ENCODE measurements around the gene ABCB4. TPM values are rescaled to one million over a fixed set of nuclear protein-coding genes. Genes with fewer than 3 reads are reported as not detected.

The ABCB4 gene
- total RNA-seq, 1 donor from 2014 or later = 19.8 TPM

DNA sequence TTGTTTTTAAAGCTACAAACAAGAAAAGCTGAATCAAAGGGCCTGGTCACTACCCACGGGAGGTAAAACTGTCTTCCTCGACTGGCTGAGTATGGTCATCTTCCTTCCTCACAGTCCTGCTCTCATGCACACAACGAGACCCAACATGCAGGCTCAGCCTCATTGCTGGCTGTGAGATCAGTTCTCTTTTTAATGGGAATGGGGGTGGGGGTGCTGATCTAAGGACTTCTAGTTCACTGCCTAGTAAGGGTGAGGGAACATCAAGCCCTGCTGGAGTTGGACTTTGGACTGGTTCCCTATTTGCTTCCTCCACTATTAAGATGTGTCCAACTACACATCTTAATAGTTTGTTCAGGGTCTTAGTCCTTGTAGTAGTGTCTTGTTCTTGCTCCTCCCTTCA is 48.2 kb downstream of the ABCB4 start:
- POLR2A ChIA-PET = no interaction called here
- TF ChIP-seq, protein P1, sequence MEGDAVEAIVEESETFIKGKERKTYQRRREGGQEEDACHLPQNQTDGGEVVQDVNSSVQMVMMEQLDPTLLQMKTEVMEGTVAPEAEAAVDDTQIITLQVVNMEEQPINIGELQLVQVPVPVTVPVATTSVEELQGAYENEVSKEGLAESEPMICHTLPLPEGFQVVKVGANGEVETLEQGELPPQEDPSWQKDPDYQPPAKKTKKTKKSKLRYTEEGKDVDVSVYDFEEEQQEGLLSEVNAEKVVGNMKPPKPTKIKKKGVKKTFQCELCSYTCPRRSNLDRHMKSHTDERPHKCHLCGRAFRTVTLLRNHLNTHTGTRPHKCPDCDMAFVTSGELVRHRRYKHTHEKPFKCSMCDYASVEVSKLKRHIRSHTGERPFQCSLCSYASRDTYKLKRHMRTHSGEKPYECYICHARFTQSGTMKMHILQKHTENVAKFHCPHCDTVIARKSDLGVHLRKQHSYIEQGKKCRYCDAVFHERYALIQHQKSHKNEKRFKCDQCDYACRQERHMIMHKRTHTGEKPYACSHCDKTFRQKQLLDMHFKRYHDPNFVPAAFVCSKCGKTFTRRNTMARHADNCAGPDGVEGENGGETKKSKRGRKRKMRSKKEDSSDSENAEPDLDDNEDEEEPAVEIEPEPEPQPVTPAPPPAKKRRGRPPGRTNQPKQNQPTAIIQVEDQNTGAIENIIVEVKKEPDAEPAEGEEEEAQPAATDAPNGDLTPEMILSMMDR (IDR thresholded peaks at IDR 0.05) = no peak
- CTCF ChIA-PET = no interaction called here
- Mint-ChIP-seq H3K27ac (no peak overlapping the region), H3K27me3 (no peaks in the 10 kb centered on the region), H3K4me3 (no peak overlapping the region), H3K4me1 (peaks cover 20% of the 10 kb centered on the region), H3K9me3 (no peaks in the 10 kb centered on the region), H3K36me3 (ENCODE audit: low read depth) (peaks cover 82% of the 10 kb centered on the region)
- ATAC-seq (ENCODE audit: low read depth) = no peak
- DNase-seq = no peak
- intact Hi-C loops (cut with micrococcal nuclease) = no loop called here

DNA sequence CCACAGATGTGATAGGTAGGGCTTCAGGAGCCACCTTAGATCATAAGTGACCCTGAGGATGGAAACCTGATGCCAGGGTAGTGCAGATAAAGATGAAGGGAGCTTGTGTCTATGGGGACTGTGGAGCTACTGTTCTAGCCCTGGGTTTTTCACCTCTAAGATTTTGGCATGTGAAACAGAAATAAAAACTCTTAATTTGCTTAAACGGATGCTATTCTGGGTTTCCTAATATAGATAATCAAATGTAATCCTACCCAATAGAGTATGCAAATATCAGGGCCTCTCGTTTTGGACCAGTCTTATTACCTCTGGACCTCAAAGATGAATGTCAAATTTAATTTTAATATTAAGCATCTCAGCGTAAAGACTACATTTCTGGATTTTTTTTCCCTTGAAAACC is 49.3 kb downstream of the ABCB4 start:
- Mint-ChIP-seq H3K36me3 (ENCODE audit: low read depth) (peaks cover 83% of the 10 kb centered on the region), H3K4me3 (no peak overlapping the region), H3K4me1 (peaks cover 20% of the 10 kb centered on the region), H3K9me3 (no peaks in the 10 kb centered on the region), H3K27me3 (no peaks in the 10 kb centered on the region), H3K27ac (no peak overlapping the region)
- intact Hi-C loops (cut with micrococcal nuclease) = no loop called here
- TF ChIP-seq, protein P1 (IDR thresholded peaks at IDR 0.05) = no peak
- DNase-seq (no peak), ATAC-seq (ENCODE audit: low read depth) (no peak)
- CTCF ChIA-PET = no interaction called here
- POLR2A ChIA-PET = no interaction called here

DNA sequence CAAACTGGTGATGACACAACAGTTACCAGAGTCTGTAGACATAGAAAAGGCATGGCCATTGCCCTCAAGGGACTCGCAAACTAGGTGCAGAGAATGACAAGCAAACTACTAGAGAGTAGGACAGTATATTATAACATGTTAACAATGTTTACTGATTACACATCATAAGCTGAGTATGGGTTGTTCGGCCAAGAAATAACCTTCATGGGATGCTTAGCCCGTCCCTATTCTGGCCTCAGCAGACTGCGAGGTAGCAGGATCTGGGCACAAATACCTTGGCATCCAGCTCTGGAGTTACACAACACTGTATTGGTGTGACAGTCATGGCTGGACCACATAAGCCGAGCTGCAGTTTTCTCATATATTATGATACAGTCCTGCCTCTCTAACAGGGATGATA is 51.4 kb downstream of the ABCB4 start:
- Mint-ChIP-seq H3K36me3 (ENCODE audit: low read depth) (peaks cover 86% of the 10 kb centered on the region), H3K27me3 (no peaks in the 10 kb centered on the region), H3K27ac (no peak overlapping the region), H3K4me1 (peaks cover 20% of the 10 kb centered on the region), H3K9me3 (no peaks in the 10 kb centered on the region), H3K4me3 (no peak overlapping the region)
- TF ChIP-seq, protein P1 (IDR thresholded peaks at IDR 0.05) = no peak
- POLR2A ChIA-PET = no interaction called here
- CTCF ChIA-PET = no interaction called here
- intact Hi-C loops (cut with micrococcal nuclease) = no loop called here
- DNase-seq (no peak), ATAC-seq (ENCODE audit: low read depth) (no peak)

DNA sequence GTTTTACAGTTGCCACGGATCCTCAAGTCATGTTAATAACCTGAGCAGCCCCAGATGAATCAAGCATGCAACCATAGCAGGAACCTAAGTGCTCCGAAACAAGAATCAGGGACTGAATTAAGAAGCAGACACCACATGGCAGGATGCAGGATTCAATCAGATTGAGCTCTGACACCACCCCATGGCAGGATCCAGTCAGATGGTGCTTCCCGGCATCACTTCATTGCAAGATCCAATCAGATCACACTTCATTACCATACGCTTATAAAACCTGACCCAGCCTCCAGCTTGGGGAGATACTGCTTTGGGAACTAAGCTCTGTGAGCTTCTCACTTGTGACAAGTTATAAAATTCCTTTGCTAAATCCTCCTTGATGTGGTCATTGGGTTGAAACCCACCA is 55.3 kb downstream of the ABCB4 start:
- DNase-seq = no peak
- CTCF ChIA-PET = interaction anchor here (1.1 to 1.3 kb wide), 3 partner anchors 10 to 108 kb away, joined by 3 to 7 read pairs (median 3); no protein-coding TSS in a partner anchor
- no peak for ATAC-seq (ENCODE audit: low read depth)
- intact Hi-C loops (cut with micrococcal nuclease) = no loop called here
- H3K4me3 Mint-ChIP-seq = no peak overlapping the region
- peaks cover 20% of the 10 kb centered on the region for H3K4me1 Mint-ChIP-seq
- TF ChIP-seq, protein P1 (IDR thresholded peaks at IDR 0.05) = no peak
- no peaks in the 10 kb centered on the region for H3K9me3 Mint-ChIP-seq
- no peaks in the 10 kb centered on the region for H3K27me3 Mint-ChIP-seq
- peaks cover 59% of the 10 kb centered on the region for H3K36me3 Mint-ChIP-seq (ENCODE audit: low read depth)
- H3K27ac Mint-ChIP-seq = no peak overlapping the region
- POLR2A ChIA-PET = no interaction called here

DNA sequence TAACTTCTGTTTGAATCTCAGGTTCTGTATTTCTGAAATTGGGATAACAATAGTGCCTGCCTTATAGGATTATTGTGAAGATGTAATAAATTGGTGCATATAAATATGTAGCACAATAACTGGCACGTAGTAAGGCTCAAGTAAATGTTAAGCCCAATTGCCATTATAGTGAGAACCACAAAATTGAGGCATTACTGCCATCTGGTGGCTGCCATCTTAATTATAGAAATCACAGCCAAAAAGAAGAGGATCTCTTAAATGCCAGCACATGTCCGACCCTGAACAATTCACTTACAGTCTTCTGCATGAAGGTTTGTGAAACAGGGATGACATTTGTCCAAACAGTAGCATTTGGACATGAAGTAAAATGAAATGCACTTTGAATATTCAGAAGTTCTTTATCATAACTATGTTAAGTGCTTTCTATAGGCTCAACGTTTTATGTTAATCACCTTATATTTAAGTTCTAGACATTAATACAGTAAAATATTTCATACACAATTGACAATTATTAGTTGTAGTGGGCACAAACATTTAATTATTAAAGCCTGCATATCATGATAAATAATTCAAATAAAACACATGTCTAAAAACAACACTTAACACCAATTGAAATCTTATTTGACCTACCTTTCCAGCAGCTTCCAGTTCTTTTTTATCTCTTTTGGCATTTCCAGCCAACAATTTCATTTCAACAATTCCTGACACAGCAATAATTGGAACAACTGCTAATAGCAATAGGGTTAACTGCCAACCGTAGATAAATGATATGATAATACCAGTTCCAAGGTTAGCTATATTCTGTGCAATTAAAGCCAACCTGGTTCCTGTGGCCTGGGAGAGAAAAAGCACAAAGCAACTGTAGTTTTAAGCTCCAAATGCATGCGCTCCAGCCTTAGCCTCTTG is 58.5 kb downstream of the ABCB4 start:
- ATAC-seq (ENCODE audit: low read depth) = peak; percentile 56
- Mint-ChIP-seq H3K4me1 (peaks cover 20% of the 10 kb centered on the region), H3K9me3 (no peaks in the 10 kb centered on the region), H3K27me3 (no peaks in the 10 kb centered on the region), H3K4me3 (no peak overlapping the region), H3K36me3 (ENCODE audit: low read depth) (peaks cover 37% of the 10 kb centered on the region), H3K27ac (no peak overlapping the region)
- ChIA-PET CTCF (interaction anchor here (0.7 to 7.3 kb wide), 14 partner anchors 12 to 507 kb away, joined by 3 to 99 read pairs (median 3); no protein-coding TSS in a partner anchor), POLR2A (interaction anchor here (0.6 kb wide), 1 partner anchor 222 kb away, joined by 4 read pairs; no protein-coding TSS in a partner anchor)
- intact Hi-C loops (cut with micrococcal nuclease) = loop anchor here (1.0 to 10.0 kb wide), 9 partner anchors 58 to 1522 kb away; partner anchors contain the start of genes ABCB4, CROT and DMTF1
- DNase-seq = no peak
- TF ChIP-seq, protein P1 (IDR thresholded peaks at IDR 0.05) = peak; percentile 68
